Activated effector memory CD4-positive, alpha-beta T cell treated with Interleukin-2 at 50 U/mL for 16 hours (primary cell): ENCODE data around the gene CYP2C19.
"Not testable (repeated sequence)": the region's sequence is repeated elsewhere in the genome, so short reads cannot be mapped to it uniquely, and the experiment has no call there.

Source experiments
- DNase-seq: peaks from one replicate; pipeline ENCODE4 v3.0.0-alpha.2; 2020

The CYP2C19 gene

GRCh38 chr10:94890264-94891022 is 128.0 kb downstream of the CYP2C19 start:
- no peak for DNase-seq

DNA sequence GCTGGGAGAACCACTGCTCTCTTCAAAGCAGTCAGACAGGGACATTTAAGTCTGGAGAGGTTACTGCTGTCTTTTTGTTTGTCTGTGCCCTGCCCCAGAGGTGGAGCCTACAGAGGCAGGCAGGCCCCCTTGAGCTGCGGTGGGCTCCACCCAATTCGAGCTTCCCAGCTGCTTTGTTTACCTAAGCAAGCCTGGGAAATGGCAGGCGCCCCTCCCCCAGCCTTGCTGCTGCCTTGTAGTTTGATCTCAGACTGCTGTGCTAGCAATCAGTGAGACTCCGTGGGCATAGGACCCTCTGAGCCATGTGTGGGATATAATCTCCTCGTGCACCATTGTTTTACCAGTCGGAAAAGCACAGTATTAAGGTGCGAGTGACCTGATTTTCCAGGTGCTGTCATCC is 135.9 kb downstream of the CYP2C19 start:
- DNase-seq: not testable (repeated sequence)

- DNase-seq: no peak
These were observed 139.6 kb downstream of the CYP2C19 start for GRCh38 chr10:94902080-94902479.

- DNase-seq: no peak
These were observed 140.1 kb downstream of the CYP2C19 start for GRCh38 chr10:94902570-94902969.
